Measurements from ENCODE around the gene DKK2.

GRCh38 chr4:106971636-106972035 is 64.5 kb downstream of the DKK2 start:
- TF ChIP-seq MAX (IDR thresholded peaks at IDR 0.05): no peak
- no peak for TF ChIP-seq CREB1 (IDR thresholded peaks at IDR 0.05; ENCODE audit: low read depth)
- TF ChIP-seq USF1 (IDR thresholded peaks at IDR 0.05): no peak
- TF ChIP-seq EP300 (IDR thresholded peaks at IDR 0.05; ENCODE audit: borderline replicate concordance): no peak
- TF ChIP-seq TEAD4 (IDR thresholded peaks at IDR 0.05): no peak
- no peak for TF ChIP-seq REST (IDR thresholded peaks at IDR 0.05; ENCODE audit: low read depth)
- no peak for TF ChIP-seq RAD21 (IDR thresholded peaks at IDR 0.05; ENCODE audit: low read depth)

Data from Ishikawa (cell line).